ENCODE results near the gene DCAF15.
A peak's percentile ranks its signal among the peaks of the same experiment; 100 is the strongest.

The DCAF15 gene

GRCh38 chr19:13978351-13979243 lies 26.3 kb downstream of the DCAF15 start:
- DNase-seq: peak; percentile 46 to 55

GRCh38 chr19:13979244-13979615 lies 26.9 kb downstream of the DCAF15 start:
- DNase-seq: no peak

DNA sequence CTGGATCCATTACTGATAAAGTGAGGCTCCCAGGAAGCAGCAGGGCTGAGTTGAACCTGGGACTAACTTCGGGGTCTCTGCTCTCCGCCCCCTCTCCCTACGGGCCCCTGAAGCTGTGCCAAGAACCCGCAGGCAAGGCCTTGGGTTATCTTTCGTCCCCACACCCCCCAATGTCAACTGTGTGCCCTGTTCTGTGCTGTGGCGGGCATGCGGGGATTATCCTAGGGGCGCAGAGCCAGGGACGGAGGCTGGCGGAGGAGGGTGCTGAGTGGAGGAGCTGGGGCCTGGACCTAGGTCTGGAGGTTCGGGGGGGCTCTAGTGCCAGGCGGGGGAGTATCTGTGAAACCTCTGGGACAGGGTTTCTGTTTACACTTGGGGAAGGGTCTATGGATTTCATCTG lies 27.4 kb downstream of the DCAF15 start:
- DNase-seq: no peak

DNA sequence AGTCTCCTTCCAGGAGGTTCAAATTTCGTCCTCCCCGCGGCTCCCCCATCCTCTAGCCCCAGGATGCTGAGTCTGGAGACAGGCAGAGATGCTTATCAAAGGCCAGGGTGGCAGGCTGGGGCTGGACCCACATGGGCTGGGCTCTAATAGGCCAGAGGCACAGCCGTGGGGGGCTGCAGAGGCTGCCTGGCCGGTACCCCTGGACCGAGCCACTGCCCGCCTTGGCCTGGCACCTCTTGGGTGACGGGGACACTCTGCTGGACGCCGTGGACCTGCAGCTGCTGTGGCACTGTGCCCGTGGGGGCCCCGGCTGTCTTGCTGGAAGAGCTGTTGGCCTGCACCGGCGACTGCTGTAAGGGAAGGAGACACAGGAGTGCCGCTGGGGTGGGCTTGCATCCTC lies 28.0 kb downstream of the DCAF15 start:
- no peak for DNase-seq

DNA sequence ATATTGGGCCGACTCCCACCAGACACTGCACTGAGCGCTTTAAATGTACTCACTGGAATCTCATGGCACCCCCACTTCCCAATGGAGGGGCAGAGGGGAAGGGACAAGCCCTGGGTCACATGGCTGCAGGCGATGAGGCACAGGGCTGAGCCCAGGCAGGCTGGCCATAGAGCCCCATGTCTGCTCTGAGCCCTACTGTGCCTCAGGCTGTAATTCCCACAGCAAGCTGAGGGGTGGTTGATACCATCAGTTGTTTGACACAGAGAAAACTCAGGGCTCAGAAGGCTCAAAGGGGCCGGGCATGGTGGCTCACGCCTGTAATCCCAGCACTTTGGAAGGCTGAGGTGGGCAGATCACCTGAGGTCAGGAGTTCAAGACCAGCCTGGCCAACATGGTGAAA lies 28.7 kb downstream of the DCAF15 start:
- DNase-seq: no peak

GRCh38 chr19:13981467-13981866 lies 29.2 kb downstream of the DCAF15 start:
- no peak for DNase-seq

GRCh38 chr19:13981988-13982501 lies 29.7 kb downstream of the DCAF15 start:
- no peak for DNase-seq

- DNase-seq: no peak
Measured at GRCh38 chr19:13982773-13983172, 30.5 kb downstream of the DCAF15 start.

GRCh38 chr19:13983213-13983889 lies 31.0 kb downstream of the DCAF15 start:
- no peak for DNase-seq

DNA sequence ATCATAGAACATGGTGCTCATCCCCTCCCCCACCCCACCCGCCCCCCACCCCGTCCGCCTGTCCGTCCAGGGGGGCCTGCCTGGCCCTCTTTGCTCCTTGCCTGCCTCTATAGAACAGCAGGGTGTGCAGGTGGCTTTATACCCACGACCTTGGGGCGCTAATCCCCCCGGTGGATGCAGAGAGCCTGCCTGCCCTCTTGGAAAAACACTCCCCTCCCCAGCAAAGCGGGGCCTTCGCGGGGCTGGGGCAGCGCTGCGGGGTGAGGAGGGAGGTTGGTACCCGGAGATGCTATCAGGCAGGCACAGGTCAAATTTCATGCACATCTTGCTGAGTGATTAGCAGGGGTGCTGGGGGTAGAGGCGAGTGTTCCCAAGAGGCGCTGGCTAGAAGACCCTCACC lies 31.9 kb downstream of the DCAF15 start:
- no peak for DNase-seq

DNA sequence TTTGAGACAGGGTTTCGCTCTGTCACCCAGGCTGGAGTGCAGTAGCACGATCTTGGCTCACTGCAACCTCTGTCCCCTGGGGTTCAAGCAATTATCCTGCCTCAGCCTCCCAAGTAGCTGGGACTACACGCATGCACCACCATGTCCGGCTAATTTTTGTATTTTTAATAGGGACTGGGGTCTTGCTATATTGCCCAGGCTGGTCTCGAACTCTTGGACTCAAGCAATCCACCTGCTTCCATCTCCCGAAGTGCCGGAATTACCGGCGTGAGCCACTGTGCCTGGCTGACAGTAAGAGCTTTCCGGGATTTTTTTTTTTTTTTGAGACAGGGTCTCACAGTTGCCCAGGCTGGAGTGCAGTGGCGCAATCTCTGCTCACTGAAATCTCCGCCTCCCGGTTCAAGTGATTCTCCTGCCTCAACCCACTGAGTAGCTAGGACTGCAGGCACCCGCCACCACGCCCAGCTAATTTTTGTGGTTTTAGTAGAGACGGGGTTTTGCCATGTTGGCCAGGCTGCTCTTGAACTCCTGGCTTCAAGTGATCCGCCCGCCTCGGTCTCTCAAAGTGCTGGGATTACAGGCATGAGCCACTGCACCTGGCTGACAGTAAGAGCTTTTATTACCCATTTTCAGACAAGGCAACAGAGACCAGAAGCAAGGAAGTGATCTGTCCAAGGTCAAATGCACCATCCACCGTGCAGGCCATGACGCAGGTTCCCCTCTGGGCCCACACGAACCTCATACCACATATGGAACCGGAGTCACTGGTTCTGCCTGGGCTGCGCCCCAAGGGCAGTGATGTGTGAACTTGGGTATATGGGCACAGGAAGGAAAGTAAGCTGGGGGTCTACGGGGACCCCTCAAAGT lies 32.8 kb downstream of the DCAF15 start:
- DNase-seq: peak; percentile 43 to 52

DNA sequence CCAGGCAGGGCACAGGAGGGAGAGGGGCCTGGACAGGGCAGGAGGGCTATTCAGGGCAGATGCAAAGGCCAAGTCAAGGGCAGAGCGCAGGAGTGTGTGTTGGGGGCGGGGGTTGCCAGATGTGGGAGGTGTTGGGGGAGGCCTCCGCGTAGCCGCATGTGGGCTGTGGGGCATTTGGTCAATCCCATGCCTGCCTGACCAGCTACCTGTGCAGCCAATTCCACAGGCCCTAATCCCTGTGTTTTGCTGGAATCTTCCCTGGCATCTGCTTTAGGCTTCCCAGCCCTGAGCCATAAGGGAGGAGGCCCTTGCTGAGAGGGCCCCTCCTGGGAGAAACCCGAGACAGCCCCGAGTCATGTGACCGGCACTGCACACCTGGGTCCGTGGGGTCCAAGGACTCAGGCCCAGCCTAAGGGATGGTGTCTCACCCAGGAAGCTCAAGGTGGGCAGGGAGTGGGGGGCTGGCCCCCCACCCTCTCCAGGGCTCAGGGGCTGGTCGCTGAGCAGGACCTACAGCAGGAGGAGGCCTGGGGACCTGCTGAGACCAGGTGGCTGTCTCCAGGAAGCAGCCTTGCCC lies 33.5 kb downstream of the DCAF15 start:
- DNase-seq: peak in 1 of 2 experiments; percentile 51

DNA sequence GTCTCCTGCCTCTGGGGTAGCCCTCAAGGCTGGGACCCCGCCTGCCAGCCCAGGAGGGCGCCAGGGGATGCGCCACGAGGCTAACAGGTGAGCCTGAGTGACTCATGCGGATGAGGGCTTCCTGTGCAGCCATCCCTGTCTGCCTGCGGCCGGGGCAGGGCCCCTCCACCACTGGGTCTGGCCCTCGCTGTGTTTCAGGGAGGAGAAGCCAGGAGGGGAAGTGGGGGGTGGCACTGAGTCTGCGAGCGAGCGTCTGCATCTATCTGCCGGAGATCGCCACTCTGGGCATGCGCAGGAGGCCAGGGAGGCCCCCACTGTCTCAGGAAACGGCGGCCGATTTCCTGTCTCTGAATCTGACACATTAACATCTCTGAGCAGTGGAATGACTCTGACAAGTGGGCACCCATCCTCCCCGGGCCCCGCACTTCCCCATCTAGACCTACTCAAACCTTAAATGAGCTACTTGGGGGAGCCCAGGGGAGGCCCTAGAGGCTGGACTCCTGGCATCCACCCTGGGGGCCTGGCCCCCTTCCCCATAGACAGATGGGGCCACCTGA lies 34.1 kb downstream of the DCAF15 start:
- peak; percentile 98 to 99 for DNase-seq

DNA sequence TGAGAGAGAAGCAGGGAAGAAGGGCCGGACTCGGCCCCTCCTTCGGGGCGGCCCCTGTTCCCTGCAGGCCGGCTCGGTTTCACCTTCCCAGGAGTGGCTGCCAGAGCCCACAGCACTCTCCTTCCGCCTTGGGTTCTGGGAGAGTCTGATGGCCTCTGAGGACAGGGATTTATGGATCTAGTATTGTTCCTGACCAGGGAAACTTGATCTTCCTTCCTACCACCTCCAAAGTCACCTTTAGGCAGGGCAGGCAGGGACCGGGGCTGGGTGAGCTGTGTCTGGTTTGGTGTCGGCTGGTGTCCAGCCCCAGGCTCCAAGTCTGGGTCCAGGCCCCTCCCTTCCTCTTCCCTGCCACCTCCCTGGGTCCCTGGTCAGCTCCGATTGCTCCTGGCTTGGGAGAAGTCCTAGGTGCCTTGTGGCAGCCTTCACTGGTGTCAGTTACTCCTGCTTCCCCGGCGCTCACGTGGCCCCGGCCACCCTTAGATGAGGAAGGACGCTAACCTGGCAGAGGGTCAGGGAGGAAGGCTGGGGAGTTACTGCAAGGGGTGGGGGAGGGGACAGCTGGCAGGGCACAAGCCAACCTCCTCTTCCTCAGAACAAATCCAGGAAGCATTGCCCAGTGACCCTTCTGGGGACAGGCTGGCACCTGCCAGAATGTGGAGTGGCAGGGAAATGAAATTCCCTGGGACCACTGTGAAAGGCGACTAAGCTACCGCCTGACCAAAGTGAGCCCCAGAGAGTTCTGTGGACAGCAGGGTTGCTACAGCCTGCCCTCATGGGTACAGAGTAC lies 35.0 kb downstream of the DCAF15 start:
- DNase-seq: peak; percentile 33 to 35

- no peak for DNase-seq
Measured at GRCh38 chr19:13989487-13989886, 37.2 kb downstream of the DCAF15 start.

- no peak for DNase-seq
Measured at GRCh38 chr19:13990085-13990484, 37.8 kb downstream of the DCAF15 start.

GRCh38 chr19:13992025-13992424 lies 39.7 kb downstream of the DCAF15 start:
- no peak for DNase-seq

GRCh38 chr19:13993590-13994300 lies 41.4 kb downstream of the DCAF15 start:
- no peak for DNase-seq

GRCh38 chr19:13995017-13995728 lies 42.9 kb downstream of the DCAF15 start:
- DNase-seq: no peak

Data from activated T-cell treated with anti-CD3 and anti-CD28 coated beads, Interleukin-2, amount 50 U/mL, for 48 hours (primary cell).